HG02610 (cell line): ENCODE data around the gene VAV3.

Experiments used
- ATAC-seq: cut with Tn5 transposase; IDR thresholded peaks from one replicate; pipeline ENCODE4 v1.9.1; 2021; ENCODE audit warnings: mild to moderate bottlenecking, moderate library complexity; ENCODE audit not compliant: unreplicated experiment

The VAV3 gene

GRCh38 chr1:107604825-107605224, 360.2 kb downstream of the VAV3 start:
- ATAC-seq: no peak

- no peak for ATAC-seq
Measured at GRCh38 chr1:107600607-107601160, 364.3 kb downstream of the VAV3 start.

GRCh38 chr1:107599220-107599619, 365.8 kb downstream of the VAV3 start:
- no peak for ATAC-seq

GRCh38 chr1:107597290-107597689, 367.7 kb downstream of the VAV3 start:
- no peak for ATAC-seq

- ATAC-seq: no peak
Measured at GRCh38 chr1:107594536-107594935, 370.4 kb downstream of the VAV3 start.

GRCh38 chr1:107593501-107594209, 371.3 kb downstream of the VAV3 start:
- no peak for ATAC-seq

- ATAC-seq: no peak
Measured at GRCh38 chr1:107590900-107591622, 373.9 kb downstream of the VAV3 start.

GRCh38 chr1:107590087-107590486, 374.9 kb downstream of the VAV3 start:
- ATAC-seq: no peak

- ATAC-seq: no peak
Measured at GRCh38 chr1:107588321-107588720, 376.7 kb downstream of the VAV3 start.

GRCh38 chr1:107575226-107575625, 389.8 kb downstream of the VAV3 start:
- ATAC-seq: no peak

- ATAC-seq: no peak
Measured at GRCh38 chr1:107574044-107574443, 390.9 kb downstream of the VAV3 start.

- ATAC-seq: no peak
Measured at GRCh38 chr1:107572674-107573211, 392.2 kb downstream of the VAV3 start.

- ATAC-seq: no peak
Measured at GRCh38 chr1:107570768-107571167, 394.2 kb downstream of the VAV3 start.

GRCh38 chr1:107563441-107563840, 401.5 kb downstream of the VAV3 start:
- ATAC-seq: no peak

- ATAC-seq: no peak
Measured at GRCh38 chr1:107559881-107560280, 405.1 kb downstream of the VAV3 start.

GRCh38 chr1:107557095-107557494, 407.9 kb downstream of the VAV3 start:
- ATAC-seq: no peak

GRCh38 chr1:107555578-107555977, 409.4 kb downstream of the VAV3 start:
- ATAC-seq: no peak

GRCh38 chr1:107552781-107553180, 412.2 kb downstream of the VAV3 start:
- no peak for ATAC-seq

GRCh38 chr1:107551456-107551855, 413.5 kb downstream of the VAV3 start:
- ATAC-seq: no peak

- ATAC-seq: no peak
Measured at GRCh38 chr1:107550358-107550757, 414.6 kb downstream of the VAV3 start.

GRCh38 chr1:107549152-107549810, 415.7 kb downstream of the VAV3 start:
- ATAC-seq: no peak
